Neural cell (in vitro differentiated cells): ENCODE measurements around the gene ELMO1. TPM values are rescaled to one million over a fixed set of nuclear protein-coding genes. Genes with fewer than 3 reads are reported as not detected.

ENCODE experiments used
- H2AFZ ChIP-seq: fragments of 200-600, 300-800 bp; sonication (generic), shearing (Covaris generic); 2 replicates; pipeline ENCODE4 v1.6.0; 2014; ENCODE audit warnings: low read depth, mild to moderate bottlenecking, antibody characterized with exemption, low read length, moderate library complexity
- H3F3A ChIP-seq: fragments of 200-600 bp; shearing (Covaris generic); 2 replicates; pipeline ENCODE4 v1.6.1; 2016; ENCODE audit warnings: mild to moderate bottlenecking, moderate library complexity, mixed read lengths, antibody characterized with exemption, low read length; ENCODE audit not compliant: insufficient read depth, poor library complexity, severe bottlenecking
- H3K27ac ChIP-seq: fragments of 200-600, 300-800 bp; sonication (generic), shearing (Covaris generic); 2 replicates; pipeline ENCODE4 v1.5.1; 2014; ENCODE audit warnings: mild to moderate bottlenecking, low read length, moderate library complexity
- H3K27me3 ChIP-seq: fragments of 300-800, 200-600 bp; sonication (generic), shearing (Covaris generic); 2 replicates; pipeline ENCODE4 v1.6.0; 2014; ENCODE audit warnings: mild to moderate bottlenecking, low read depth, low read length, moderate library complexity; ENCODE audit not compliant: insufficient read depth
- H3K36me3 ChIP-seq: fragments of 300-800, 200-600 bp; sonication (generic), shearing (Covaris generic); 2 replicates; pipeline ENCODE4 v1.5.1; 2014; ENCODE audit warnings: mild to moderate bottlenecking, antibody characterized with exemption, low read length, moderate library complexity; ENCODE audit not compliant: insufficient read depth
- H3K4me2 ChIP-seq: fragments of 300-800, 200-600 bp; sonication (generic), shearing (Covaris generic); 2 replicates; pipeline ENCODE4 v1.6.0; 2014; ENCODE audit warnings: mild to moderate bottlenecking, low read length
- H3K4me3 ChIP-seq: fragments of 300-800, 200-600 bp; sonication (generic), shearing (Covaris generic); 2 replicates; pipeline ENCODE4 v1.5.1; 2014; ENCODE audit warnings: mild to moderate bottlenecking, low read length, moderate library complexity
- H3K79me2 ChIP-seq: fragments of 200-600 bp; shearing (Covaris generic); replicated peaks from 2 replicates; pipeline ENCODE4 v1.6.0; 2014; ENCODE audit warnings: mild to moderate bottlenecking, low read length, moderate library complexity; ENCODE audit not compliant: insufficient read depth
- H3K9ac ChIP-seq: fragments of 300-800, 200-600 bp; sonication (generic), shearing (Covaris generic); 2 replicates; pipeline ENCODE4 v1.6.1; 2016; ENCODE audit warnings: mild to moderate bottlenecking, low read length, mixed read lengths
- H3K9me2 ChIP-seq: fragments of 200-600 bp; shearing (Covaris generic); 2 replicates; pipeline ENCODE4 v1.6.1; 2016; ENCODE audit warnings: mild to moderate bottlenecking, low read length, mixed read lengths; ENCODE audit not compliant: insufficient read depth
- H3K9me3 ChIP-seq: fragments of 200-600, 300-800 bp; sonication (generic), shearing (Covaris generic); 2 replicates; pipeline ENCODE4 v1.6.1; 2016; ENCODE audit warnings: mild to moderate bottlenecking, mixed run types, low read length, moderate library complexity, mixed read lengths
- H4K20me1 ChIP-seq: fragments of 200-600 bp; shearing (Covaris generic); 2 replicates; pipeline ENCODE4 v1.6.1; 2016; ENCODE audit warnings: mild to moderate bottlenecking, mixed run types; ENCODE audit not compliant: insufficient read depth
- EP300 ChIP-seq: fragments of 450-650 bp; conservative IDR thresholded peaks from 2 replicates; pipeline ENCODE4 v1.6.1; 2014; ENCODE audit warnings: antibody characterized with exemption, mild to moderate bottlenecking, moderate library complexity; ENCODE audit not compliant: poor library complexity, severe bottlenecking
- EZH2 ChIP-seq: fragments of 200-600, 300-800 bp; shearing (Covaris generic), sonication (generic); IDR thresholded peaks from 2 replicates; pipeline ENCODE4 v1.6.1; 2014; ENCODE audit warnings: antibody characterized with exemption, low read length, borderline replicate concordance, mild to moderate bottlenecking; ENCODE audit not compliant: insufficient read depth, poor library complexity, severe bottlenecking
- MXI1 ChIP-seq: fragments of 450-650 bp; conservative IDR thresholded peaks from 2 replicates; pipeline ENCODE4 v1.6.1; 2014; ENCODE audit warnings: antibody characterized with exemption, mild to moderate bottlenecking; ENCODE audit not compliant: poor library complexity, severe bottlenecking
- POLR2AphosphoS5 ChIP-seq: IDR thresholded peaks from 2 replicates; pipeline ENCODE4 v1.6.1; 2012
- RAD21 ChIP-seq: fragments of 450-650 bp; conservative IDR thresholded peaks from 2 replicates; pipeline ENCODE4 v1.6.1; 2014; ENCODE audit warnings: antibody characterized with exemption, mild to moderate bottlenecking, moderate library complexity
- SMC3 ChIP-seq: fragments of 450-650 bp; conservative IDR thresholded peaks from 2 replicates; pipeline ENCODE4 v1.6.1; 2014; ENCODE audit warnings: antibody characterized with exemption, mild to moderate bottlenecking, moderate library complexity; ENCODE audit not compliant: poor library complexity
- TAF1 ChIP-seq: IDR thresholded peaks from 2 replicates; pipeline ENCODE4 v1.6.1; 2012; ENCODE audit warnings: low read depth
- polyA plus RNA-seq: library from polyadenylated mRNA; depleted of rRNA; stranded (reverse); fragments of >200 nt; gene quantifications from 2 replicates; pipeline ENCODE4 v1.2.3, GENCODE V29; 2014
- TF ChIP-seq, protein P1 (sequence below): fragments of 450-650 bp; IDR thresholded peaks from 2 replicates; pipeline ENCODE4 v1.5.1; 2014; ENCODE audit warnings: antibody characterized with exemption, mild to moderate bottlenecking, moderate library complexity; ENCODE audit not compliant: poor library complexity, severe bottlenecking
- TF ChIP-seq, protein P2 (sequence below): IDR thresholded peaks from 2 replicates; pipeline ENCODE4 v1.6.1; 2012; ENCODE audit warnings: borderline replicate concordance

The ELMO1 gene
- polyA plus RNA-seq, 1 donor from 2014 or later: 12.2 TPM

DNA sequence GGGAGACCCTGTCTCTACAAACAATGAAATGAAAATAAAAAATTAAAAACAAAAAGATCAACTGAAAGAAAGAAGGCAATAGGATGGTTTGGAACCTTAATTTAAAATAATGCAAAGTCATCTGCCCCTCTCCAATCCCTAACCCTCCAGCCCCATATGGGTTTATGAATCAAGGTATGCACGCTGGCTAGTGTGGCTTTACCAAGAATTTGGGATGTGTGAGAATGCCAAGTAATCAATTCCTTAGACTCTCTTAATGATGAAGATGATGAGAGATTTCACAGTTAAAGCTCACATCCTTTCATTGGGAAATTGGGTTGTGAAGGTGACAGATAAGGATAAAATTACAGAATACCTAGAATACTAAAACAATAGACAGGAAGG, 577.3 kb downstream of the ELMO1 start:
- no peak overlapping the region for H3K9ac ChIP-seq
- H4K20me1 ChIP-seq: no peaks in the 10 kb centered on the region
- H3K79me2 ChIP-seq: no peaks in the 10 kb centered on the region
- H2AFZ ChIP-seq: no peak overlapping the region
- H3K36me3 ChIP-seq: no peaks in the 10 kb centered on the region
- H3K9me2 ChIP-seq: no peaks in the 10 kb centered on the region
- TF ChIP-seq, protein P1, sequence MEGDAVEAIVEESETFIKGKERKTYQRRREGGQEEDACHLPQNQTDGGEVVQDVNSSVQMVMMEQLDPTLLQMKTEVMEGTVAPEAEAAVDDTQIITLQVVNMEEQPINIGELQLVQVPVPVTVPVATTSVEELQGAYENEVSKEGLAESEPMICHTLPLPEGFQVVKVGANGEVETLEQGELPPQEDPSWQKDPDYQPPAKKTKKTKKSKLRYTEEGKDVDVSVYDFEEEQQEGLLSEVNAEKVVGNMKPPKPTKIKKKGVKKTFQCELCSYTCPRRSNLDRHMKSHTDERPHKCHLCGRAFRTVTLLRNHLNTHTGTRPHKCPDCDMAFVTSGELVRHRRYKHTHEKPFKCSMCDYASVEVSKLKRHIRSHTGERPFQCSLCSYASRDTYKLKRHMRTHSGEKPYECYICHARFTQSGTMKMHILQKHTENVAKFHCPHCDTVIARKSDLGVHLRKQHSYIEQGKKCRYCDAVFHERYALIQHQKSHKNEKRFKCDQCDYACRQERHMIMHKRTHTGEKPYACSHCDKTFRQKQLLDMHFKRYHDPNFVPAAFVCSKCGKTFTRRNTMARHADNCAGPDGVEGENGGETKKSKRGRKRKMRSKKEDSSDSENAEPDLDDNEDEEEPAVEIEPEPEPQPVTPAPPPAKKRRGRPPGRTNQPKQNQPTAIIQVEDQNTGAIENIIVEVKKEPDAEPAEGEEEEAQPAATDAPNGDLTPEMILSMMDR: no peak
- TF ChIP-seq, protein P2, sequence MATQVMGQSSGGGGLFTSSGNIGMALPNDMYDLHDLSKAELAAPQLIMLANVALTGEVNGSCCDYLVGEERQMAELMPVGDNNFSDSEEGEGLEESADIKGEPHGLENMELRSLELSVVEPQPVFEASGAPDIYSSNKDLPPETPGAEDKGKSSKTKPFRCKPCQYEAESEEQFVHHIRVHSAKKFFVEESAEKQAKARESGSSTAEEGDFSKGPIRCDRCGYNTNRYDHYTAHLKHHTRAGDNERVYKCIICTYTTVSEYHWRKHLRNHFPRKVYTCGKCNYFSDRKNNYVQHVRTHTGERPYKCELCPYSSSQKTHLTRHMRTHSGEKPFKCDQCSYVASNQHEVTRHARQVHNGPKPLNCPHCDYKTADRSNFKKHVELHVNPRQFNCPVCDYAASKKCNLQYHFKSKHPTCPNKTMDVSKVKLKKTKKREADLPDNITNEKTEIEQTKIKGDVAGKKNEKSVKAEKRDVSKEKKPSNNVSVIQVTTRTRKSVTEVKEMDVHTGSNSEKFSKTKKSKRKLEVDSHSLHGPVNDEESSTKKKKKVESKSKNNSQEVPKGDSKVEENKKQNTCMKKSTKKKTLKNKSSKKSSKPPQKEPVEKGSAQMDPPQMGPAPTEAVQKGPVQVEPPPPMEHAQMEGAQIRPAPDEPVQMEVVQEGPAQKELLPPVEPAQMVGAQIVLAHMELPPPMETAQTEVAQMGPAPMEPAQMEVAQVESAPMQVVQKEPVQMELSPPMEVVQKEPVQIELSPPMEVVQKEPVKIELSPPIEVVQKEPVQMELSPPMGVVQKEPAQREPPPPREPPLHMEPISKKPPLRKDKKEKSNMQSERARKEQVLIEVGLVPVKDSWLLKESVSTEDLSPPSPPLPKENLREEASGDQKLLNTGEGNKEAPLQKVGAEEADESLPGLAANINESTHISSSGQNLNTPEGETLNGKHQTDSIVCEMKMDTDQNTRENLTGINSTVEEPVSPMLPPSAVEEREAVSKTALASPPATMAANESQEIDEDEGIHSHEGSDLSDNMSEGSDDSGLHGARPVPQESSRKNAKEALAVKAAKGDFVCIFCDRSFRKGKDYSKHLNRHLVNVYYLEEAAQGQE: no peak
- no peak for TF ChIP-seq MXI1
- TF ChIP-seq SMC3: no peak
- no peak for TF ChIP-seq RAD21
- TF ChIP-seq EZH2: no peak
- no peak for TF ChIP-seq TAF1
- no peak for TF ChIP-seq EP300
- no peak for TF ChIP-seq POLR2AphosphoS5
- H3K4me3 ChIP-seq: no peak overlapping the region
- no peak overlapping the region for H3K27ac ChIP-seq
- H3K9me3 ChIP-seq: no peaks in the 10 kb centered on the region
- H3K27me3 ChIP-seq: no peaks in the 10 kb centered on the region
- H3K4me2 ChIP-seq: no peak overlapping the region
- H3F3A ChIP-seq: no peaks in the 10 kb centered on the region

DNA sequence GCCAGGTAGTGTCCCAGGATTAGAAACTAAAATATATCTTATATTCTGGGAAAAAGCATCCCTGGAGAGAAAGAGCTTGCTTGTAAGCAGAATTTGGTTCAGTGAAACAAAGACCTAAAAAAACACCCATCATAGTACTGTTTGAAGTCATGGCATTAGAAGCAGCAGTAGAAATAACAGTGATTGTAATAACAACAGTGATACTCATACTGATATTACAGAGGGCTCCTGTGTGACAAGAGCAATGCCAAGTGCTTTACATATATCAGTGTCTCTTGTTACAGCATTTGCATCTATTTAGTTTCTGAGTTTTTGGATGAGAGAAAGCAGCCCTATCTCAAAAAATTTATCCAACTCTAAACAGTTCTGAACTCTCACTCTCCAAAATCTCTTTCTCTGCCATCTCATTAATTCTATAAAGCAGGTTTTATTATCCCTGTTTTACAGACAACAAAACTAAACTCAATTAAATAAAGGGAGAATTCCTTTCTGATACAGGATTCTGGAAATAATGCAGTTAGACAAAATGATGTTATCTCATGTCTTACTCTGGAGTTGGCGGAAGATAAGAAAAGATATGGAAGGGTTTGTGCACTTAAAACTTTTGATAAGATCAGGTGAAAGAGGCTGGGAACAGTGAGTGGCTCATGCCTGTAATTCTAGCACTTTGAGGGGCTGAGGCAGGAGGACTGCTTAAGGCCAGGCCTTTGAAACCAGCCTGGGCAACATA, 577.9 kb downstream of the ELMO1 start:
- no peak overlapping the region for H3K4me2 ChIP-seq
- no peaks in the 10 kb centered on the region for H3K9me3 ChIP-seq
- no peaks in the 10 kb centered on the region for H3K27me3 ChIP-seq
- H3K36me3 ChIP-seq: no peaks in the 10 kb centered on the region
- no peak overlapping the region for H2AFZ ChIP-seq
- H3K9me2 ChIP-seq: no peaks in the 10 kb centered on the region
- H3K27ac ChIP-seq: no peak overlapping the region
- H4K20me1 ChIP-seq: no peaks in the 10 kb centered on the region
- H3K4me3 ChIP-seq: no peak overlapping the region
- H3K9ac ChIP-seq: no peak overlapping the region
- TF ChIP-seq EZH2 (no peak), SMC3 (no peak), POLR2AphosphoS5 (no peak), MXI1 (no peak), EP300 (no peak), TAF1 (no peak), RAD21 (no peak)
- TF ChIP-seq, protein P1: no peak
- TF ChIP-seq, protein P2: no peak
- no peaks in the 10 kb centered on the region for H3K79me2 ChIP-seq
- no peaks in the 10 kb centered on the region for H3F3A ChIP-seq
